Mesendoderm (in vitro differentiated cells): ENCODE measurements around the gene TMEM82.

ENCODE experiments used
- DNase-seq: peaks from one replicate; pipeline ENCODE4 v3.0.0; 2013
- H2AK5ac ChIP-seq: 2 replicates; pipeline ENCODE4 v1.6.1; 2013; ENCODE audit warnings: low read length, inconsistent platforms
- H2BK120ac ChIP-seq: 2 replicates; pipeline ENCODE4 v1.6.1; 2013; ENCODE audit warnings: low read depth, mild to moderate bottlenecking, low read length, moderate library complexity, mixed read lengths
- H2BK15ac ChIP-seq: replicated peaks from 2 replicates; pipeline ENCODE4 v1.6.1; 2013; ENCODE audit warnings: low read depth, mild to moderate bottlenecking, moderate library complexity
- H2BK5ac ChIP-seq: 2 replicates; pipeline ENCODE4 v1.6.1; 2013; ENCODE audit warnings: low read length, inconsistent platforms
- H3K18ac ChIP-seq: 2 replicates; pipeline ENCODE4 v1.6.1; 2013; ENCODE audit warnings: mild to moderate bottlenecking, low read length, mixed read lengths
- H3K23ac ChIP-seq: one replicate; pipeline ENCODE4 v1.6.1; 2013; ENCODE audit warnings: low read length
- H3K27ac ChIP-seq: 2 replicates; pipeline ENCODE4 v1.5.1; 2013; ENCODE audit warnings: low read depth, mild to moderate bottlenecking, inconsistent platforms, low read length, moderate library complexity
- H3K27me3 ChIP-seq: 2 replicates; pipeline ENCODE4 v1.6.1; 2013; ENCODE audit warnings: low read length, control low read depth, mild to moderate bottlenecking, inconsistent platforms; ENCODE audit not compliant: insufficient read depth, poor library complexity
- H3K36me3 ChIP-seq: 2 replicates; pipeline ENCODE4 v1.6.1; 2013; ENCODE audit warnings: low read length, inconsistent platforms; ENCODE audit not compliant: control insufficient read depth, insufficient read depth
- H3K4ac ChIP-seq: one replicate; pipeline ENCODE4 v1.6.1; 2013; ENCODE audit warnings: low read depth, mild to moderate bottlenecking, low read length, moderate library complexity
- H3K4me1 ChIP-seq: 2 replicates; pipeline ENCODE4 v1.6.1; 2013; ENCODE audit warnings: low read depth, low read length, inconsistent platforms; ENCODE audit not compliant: control insufficient read depth
- H3K4me2 ChIP-seq: 2 replicates; pipeline ENCODE4 v1.6.1; 2013; ENCODE audit warnings: low read length
- H3K4me3 ChIP-seq: 2 replicates; pipeline ENCODE4 v1.5.1; 2013; ENCODE audit warnings: mild to moderate bottlenecking, low read length
- H3K56ac ChIP-seq: one replicate; pipeline ENCODE4 v1.6.1; 2013; ENCODE audit warnings: low read length
- H3K79me1 ChIP-seq: 2 replicates; pipeline ENCODE4 v1.6.1; 2013; ENCODE audit warnings: low read length, inconsistent platforms
- H3K79me2 ChIP-seq: 2 replicates; pipeline ENCODE4 v1.6.1; 2013; ENCODE audit warnings: mild to moderate bottlenecking, low read length; ENCODE audit not compliant: control insufficient read depth, insufficient read depth
- H3K9ac ChIP-seq: 2 replicates; pipeline ENCODE4 v1.6.1; 2013; ENCODE audit warnings: low read length, inconsistent platforms
- H4K5ac ChIP-seq: one replicate; pipeline ENCODE4 v1.6.1; 2013; ENCODE audit warnings: low read length
- H4K8ac ChIP-seq: one replicate; pipeline ENCODE4 v1.6.1; 2013; ENCODE audit warnings: low read depth, mild to moderate bottlenecking, control low read depth, low read length, moderate library complexity
- WGBS: extraction: QIAGEN DNeasy Blood & Tissue Kit; methylation state at CpG from one replicate; pipeline ENCODE4 v1.1.7; 2013; ENCODE audit warnings: low lambda C conversion rate, missing lambda C conversion rate; ENCODE audit not compliant: insufficient coverage; ENCODE audit errors: extremely low coverage; 5-methylcytosine and 5-hydroxymethylcytosine counted together

Gene TMEM82

GRCh38 chr1:15734296-15734695, 8.0 kb upstream of the TMEM82 start:
- H3K79me2 ChIP-seq: no peaks in the 10 kb centered on the region
- H3K79me1 ChIP-seq: no peaks in the 10 kb centered on the region
- H2BK120ac ChIP-seq: no peak overlapping the region
- peaks cover 2% of the 10 kb centered on the region for H3K36me3 ChIP-seq
- H3K4me3 ChIP-seq: no peak overlapping the region
- H3K4me1 ChIP-seq: no peaks in the 10 kb centered on the region
- H4K5ac ChIP-seq: no peak overlapping the region
- no peak overlapping the region for H3K56ac ChIP-seq
- no peak overlapping the region for H3K9ac ChIP-seq
- H3K23ac ChIP-seq: no peak overlapping the region
- no peak overlapping the region for H4K8ac ChIP-seq
- no peak overlapping the region for H2BK15ac ChIP-seq
- no peak overlapping the region for H2BK5ac ChIP-seq
- no peak overlapping the region for H3K4ac ChIP-seq
- no peak overlapping the region for H3K27ac ChIP-seq
- no peak for DNase-seq
- no peaks in the 10 kb centered on the region for H3K27me3 ChIP-seq
- no peak overlapping the region for H3K4me2 ChIP-seq
- H3K18ac ChIP-seq: no peak overlapping the region
- WGBS: no CpG with 5 or more reads among the region's 13 CpGs
- H2AK5ac ChIP-seq: no peak overlapping the region

GRCh38 chr1:15734901-15735300, 7.4 kb upstream of the TMEM82 start:
- H3K79me2 ChIP-seq: no peaks in the 10 kb centered on the region
- H2BK5ac ChIP-seq: no peak overlapping the region
- no peak overlapping the region for H2AK5ac ChIP-seq
- no peak overlapping the region for H2BK15ac ChIP-seq
- H3K4me2 ChIP-seq: no peak overlapping the region
- H2BK120ac ChIP-seq: no peak overlapping the region
- H3K4ac ChIP-seq: no peak overlapping the region
- H3K56ac ChIP-seq: no peak overlapping the region
- no peak overlapping the region for H4K5ac ChIP-seq
- H3K23ac ChIP-seq: no peak overlapping the region
- no peaks in the 10 kb centered on the region for H3K4me1 ChIP-seq
- no peak overlapping the region for H3K9ac ChIP-seq
- no CpG with 5 or more reads among the region's 17 CpGs for WGBS
- H3K79me1 ChIP-seq: no peaks in the 10 kb centered on the region
- H3K27ac ChIP-seq: no peak overlapping the region
- H4K8ac ChIP-seq: no peak overlapping the region
- H3K36me3 ChIP-seq: peaks cover 2% of the 10 kb centered on the region
- no peak overlapping the region for H3K18ac ChIP-seq
- H3K27me3 ChIP-seq: no peaks in the 10 kb centered on the region
- no peak for DNase-seq
- H3K4me3 ChIP-seq: no peak overlapping the region

- Histone ChIP-seq H3K27ac (no peak overlapping the region), H2BK5ac (no peak overlapping the region), H3K56ac (no peak overlapping the region), H4K8ac (no peak overlapping the region), H2AK5ac (no peak overlapping the region), H3K27me3 (no peaks in the 10 kb centered on the region), H3K79me1 (no peaks in the 10 kb centered on the region), H3K4me3 (no peak overlapping the region), H2BK15ac (no peak overlapping the region), H3K23ac (no peak overlapping the region), H3K4ac (no peak overlapping the region), H4K5ac (no peak overlapping the region), H3K36me3 (peaks cover under 1% of the 10 kb centered on the region), H2BK120ac (no peak overlapping the region), H3K4me2 (no peak overlapping the region), H3K4me1 (no peaks in the 10 kb centered on the region), H3K9ac (no peak overlapping the region), H3K18ac (no peak overlapping the region), H3K79me2 (no peaks in the 10 kb centered on the region)
- no peak for DNase-seq
- WGBS: no CpG with 5 or more reads among the region's 12 CpGs
These were observed 6.8 kb upstream of the TMEM82 start for GRCh38 chr1:15735304-15736037.

- no peak within 1 kb of the TSS for H3K18ac ChIP-seq
- H3K23ac ChIP-seq: no peak within 1 kb of the TSS
- H4K5ac ChIP-seq: no peak within 1 kb of the TSS
- no peaks in the 10 kb centered on the region for H3K27me3 ChIP-seq
- no peak within 1 kb of the TSS for H3K9ac ChIP-seq
- no peak within 1 kb of the TSS for H4K8ac ChIP-seq
- no peak within 1 kb of the TSS for H3K4me2 ChIP-seq
- no peak for DNase-seq
- H3K79me1 ChIP-seq: no peaks in the 10 kb centered on the region
- H2BK15ac ChIP-seq: no peak within 1 kb of the TSS
- H3K56ac ChIP-seq: no peak within 1 kb of the TSS
- no peak within 1 kb of the TSS for H3K4ac ChIP-seq
- WGBS: no CpG with 5 or more reads among the region's 35 CpGs
- H2AK5ac ChIP-seq: no peak within 1 kb of the TSS
- no peaks in the 10 kb centered on the region for H3K79me2 ChIP-seq
- H3K36me3 ChIP-seq: no peaks in the 10 kb centered on the region
- H3K27ac ChIP-seq: no peak within 1 kb of the TSS
- H2BK5ac ChIP-seq: no peak within 1 kb of the TSS
- H2BK120ac ChIP-seq: no peak within 1 kb of the TSS
- H3K4me1 ChIP-seq: no peaks in the 10 kb centered on the region
- H3K4me3 ChIP-seq: no peak within 1 kb of the TSS
These were observed 6.0 kb upstream of the TMEM82 start, which contains the start of gene SLC25A34 for GRCh38 chr1:15736038-15736891. Gene SLC25A34, plus strand, starts transcription at chr1:15736258. Its CDS starts 228 bp downstream, at chr1:15736486.

GRCh38 chr1:15736892-15737261, 5.4 kb upstream of the TMEM82 start:
- Histone ChIP-seq H3K4me1 (no peaks in the 10 kb centered on the region), H3K27ac (no peak overlapping the region), H4K8ac (no peak overlapping the region), H3K23ac (no peak overlapping the region), H3K4ac (no peak overlapping the region), H3K79me1 (no peaks in the 10 kb centered on the region), H2AK5ac (no peak overlapping the region), H3K56ac (no peak overlapping the region), H3K36me3 (no peaks in the 10 kb centered on the region), H2BK5ac (no peak overlapping the region), H3K27me3 (no peaks in the 10 kb centered on the region), H3K9ac (no peak overlapping the region), H3K4me2 (no peak overlapping the region), H3K4me3 (no peak overlapping the region), H3K79me2 (no peaks in the 10 kb centered on the region), H2BK15ac (no peak overlapping the region), H3K18ac (no peak overlapping the region), H2BK120ac (no peak overlapping the region), H4K5ac (no peak overlapping the region)
- no peak for DNase-seq
- WGBS: no CpG with 5 or more reads among the region's 6 CpGs
